Measurements from ENCODE around the gene SLCO3A1.
A peak's percentile ranks its signal among the peaks of the same experiment; 100 is the strongest.

SLCO3A1 gene

DNA sequence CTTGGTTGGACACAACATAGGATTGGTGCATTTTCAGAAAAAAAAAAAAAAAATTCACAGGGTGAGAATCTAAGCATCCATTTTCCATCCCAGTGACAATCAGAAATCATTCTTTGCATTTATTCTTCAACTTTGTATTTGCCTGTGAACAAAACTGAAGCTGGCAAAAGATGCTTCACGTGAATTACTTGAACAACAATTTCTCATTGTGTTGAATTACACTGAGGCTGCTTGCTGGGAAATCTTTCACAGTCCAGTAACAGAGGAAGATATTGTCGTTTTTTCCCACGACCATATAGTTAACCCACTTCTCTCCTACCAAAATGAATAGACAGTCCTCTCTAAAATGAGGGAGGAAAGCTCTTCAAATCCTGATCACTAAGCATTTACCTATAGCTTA, 4.3 kb upstream of the SLCO3A1 start:
- CTCF ChIA-PET = interaction anchor here (0.6 to 1.4 kb wide), 4 partner anchors 143 to 1441 kb away, joined by 3 to 7 read pairs (median 3); no protein-coding TSS in a partner anchor
- no peak for DNase-seq (ENCODE audit: low spot score)

GRCh38 chr15:91849749-91850161, 3.8 kb upstream of the SLCO3A1 start:
- H3K27ac ChIP-seq = no peak overlapping the region
- peak; percentile 59 for DNase-seq (ENCODE audit: low spot score)
- CTCF ChIA-PET = interaction anchor here (0.6 to 1.4 kb wide), 7 partner anchors 144 to 1441 kb away, joined by 3 to 7 read pairs (median 3); no protein-coding TSS in a partner anchor
- POLR2A ChIA-PET (ENCODE audit: low non-redundant PET) = no interaction called here
- TF ChIP-seq, protein P1, sequence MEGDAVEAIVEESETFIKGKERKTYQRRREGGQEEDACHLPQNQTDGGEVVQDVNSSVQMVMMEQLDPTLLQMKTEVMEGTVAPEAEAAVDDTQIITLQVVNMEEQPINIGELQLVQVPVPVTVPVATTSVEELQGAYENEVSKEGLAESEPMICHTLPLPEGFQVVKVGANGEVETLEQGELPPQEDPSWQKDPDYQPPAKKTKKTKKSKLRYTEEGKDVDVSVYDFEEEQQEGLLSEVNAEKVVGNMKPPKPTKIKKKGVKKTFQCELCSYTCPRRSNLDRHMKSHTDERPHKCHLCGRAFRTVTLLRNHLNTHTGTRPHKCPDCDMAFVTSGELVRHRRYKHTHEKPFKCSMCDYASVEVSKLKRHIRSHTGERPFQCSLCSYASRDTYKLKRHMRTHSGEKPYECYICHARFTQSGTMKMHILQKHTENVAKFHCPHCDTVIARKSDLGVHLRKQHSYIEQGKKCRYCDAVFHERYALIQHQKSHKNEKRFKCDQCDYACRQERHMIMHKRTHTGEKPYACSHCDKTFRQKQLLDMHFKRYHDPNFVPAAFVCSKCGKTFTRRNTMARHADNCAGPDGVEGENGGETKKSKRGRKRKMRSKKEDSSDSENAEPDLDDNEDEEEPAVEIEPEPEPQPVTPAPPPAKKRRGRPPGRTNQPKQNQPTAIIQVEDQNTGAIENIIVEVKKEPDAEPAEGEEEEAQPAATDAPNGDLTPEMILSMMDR (conservative IDR thresholded peaks at IDR 0.05; ENCODE audit: low read depth) = peak; percentile 61

More for the DNA sequence above, 4.3 kb upstream of the SLCO3A1 start:
- no peak overlapping the region for H3K27ac ChIP-seq
- TF ChIP-seq, protein P1 (conservative IDR thresholded peaks at IDR 0.05; ENCODE audit: low read depth) = no peak
- POLR2A ChIA-PET (ENCODE audit: low non-redundant PET) = no interaction called here

- TF ChIP-seq, protein P1 (conservative IDR thresholded peaks at IDR 0.05; ENCODE audit: low read depth) = peak; percentile 96
- CTCF ChIA-PET = interaction anchor here (0.6 to 4.7 kb wide), 23 partner anchors 9 to 551 kb away, joined by 3 to 31 read pairs (median 4); no protein-coding TSS in a partner anchor
- POLR2A ChIA-PET (ENCODE audit: low non-redundant PET) = no interaction called here
- DNase-seq (ENCODE audit: low spot score) = peak; percentile 80
- H3K27ac ChIP-seq = peak overlapping the region; percentile 94
These were observed 582 bp upstream of the SLCO3A1 start for GRCh38 chr15:91852741-91853510.

GRCh38 chr15:91853948-91854638, 585 bp downstream of the SLCO3A1 start:
- CTCF ChIA-PET = interaction anchor here (0.5 to 4.7 kb wide), 23 partner anchors 10 to 552 kb away, joined by 3 to 31 read pairs (median 4); no protein-coding TSS in a partner anchor

GRCh38 chr15:91854639-91854990, 1.1 kb downstream of the SLCO3A1 start:
- ChIA-PET POLR2A (ENCODE audit: low non-redundant PET) (interaction anchor here (1.0 kb wide), 1 partner anchor 87 kb away, joined by 4 read pairs; no protein-coding TSS in a partner anchor), CTCF (interaction anchor here (0.5 to 4.7 kb wide), 13 partner anchors 12 to 553 kb away, joined by 3 to 31 read pairs (median 6); no protein-coding TSS in a partner anchor)
- H3K27ac ChIP-seq = peak overlapping the region; percentile 94
- no peak for DNase-seq (ENCODE audit: low spot score)
- TF ChIP-seq, protein P1 (conservative IDR thresholded peaks at IDR 0.05; ENCODE audit: low read depth) = no peak

More at GRCh38 chr15:91853948-91854638, 585 bp downstream of the SLCO3A1 start:
- peak overlapping the region; percentile 94 for H3K27ac ChIP-seq
- DNase-seq (ENCODE audit: low spot score) = peak; percentile 49
- TF ChIP-seq, protein P1 (conservative IDR thresholded peaks at IDR 0.05; ENCODE audit: low read depth) = peak; percentile 33
- POLR2A ChIA-PET (ENCODE audit: low non-redundant PET) = interaction anchor here (0.6 to 1.0 kb wide), 4 partner anchors 25 to 511 kb away, joined by 3 to 6 read pairs (median 4); no protein-coding TSS in a partner anchor

- DNase-seq (ENCODE audit: low spot score) = no peak
- POLR2A ChIA-PET (ENCODE audit: low non-redundant PET) = no interaction called here
- CTCF ChIA-PET = interaction anchor here (0.5 to 4.7 kb wide), 10 partner anchors 9 to 236 kb away, joined by 3 to 31 read pairs (median 5); no protein-coding TSS in a partner anchor
- TF ChIP-seq, protein P1 (conservative IDR thresholded peaks at IDR 0.05; ENCODE audit: low read depth) = no peak
- no peak overlapping the region for H3K27ac ChIP-seq
These were observed 1.7 kb downstream of the SLCO3A1 start for GRCh38 chr15:91855241-91855640.
